Right ventricle myocardium superior (tissue), 1 donor: ENCODE measurements around the gene PPP2R1A. TPM values are rescaled to one million over a fixed set of nuclear protein-coding genes. Genes with fewer than 3 reads are reported as not detected.
"Not testable (repeated sequence)": the region's sequence is repeated elsewhere in the genome, so short reads cannot be mapped to it uniquely, and the experiment has no call there.

ENCODE experiments used
- ATAC-seq: fragments of 200-7000 bp; cut with Tn5 transposase; one replicate; pipeline ENCODE4 v1.9.1; 2020; ENCODE audit warnings: mild to moderate bottlenecking; ENCODE audit not compliant: poor library complexity
- DNase-seq: peaks from one replicate; pipeline ENCODE4 v3.0.0-alpha.2; 2020
- intact Hi-C: fragments of 100-400 bp; cut with DNase I; formaldehyde crosslinking; loops from one replicate; pipeline ENCODE4 v1.11.2; 2022
- total RNA-seq: library from RNA; stranded (reverse); fragmentation: NEBNext Ultra II Directional; extraction: Animal tissue kit (Norgen Biotek cat#: 25700); gene quantifications from one replicate; pipeline ENCODE4 v1.2.1, GENCODE V29; 2021
- donor health status: DM: no; HTN: yes; CAD: no; lungs with severe emphysema.

Gene PPP2R1A
- total RNA-seq, 1 donor from 2014 or later: 339 TPM

DNA sequence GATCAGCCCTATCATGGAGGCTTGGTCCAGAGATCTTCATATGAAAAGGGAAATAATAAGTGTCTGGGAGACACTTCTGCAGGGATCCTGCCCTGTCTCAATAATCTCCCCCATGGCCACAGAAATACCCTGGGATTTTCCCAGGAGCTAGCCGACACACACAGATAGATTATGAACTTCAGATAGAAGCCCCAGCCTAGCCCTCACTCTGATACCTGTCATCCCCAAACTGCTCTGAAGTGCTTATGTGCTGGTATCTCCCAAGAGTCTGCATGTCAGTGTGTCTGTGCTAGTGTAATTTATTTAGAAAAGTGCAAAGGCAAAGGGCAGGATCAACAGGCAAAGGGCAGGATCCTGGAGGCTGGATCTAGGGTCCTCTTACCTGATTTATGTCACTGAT lies 40.8 kb downstream of the PPP2R1A start:
- no peak for DNase-seq
- intact Hi-C loops: no loop called here
- no peak for ATAC-seq

DNA sequence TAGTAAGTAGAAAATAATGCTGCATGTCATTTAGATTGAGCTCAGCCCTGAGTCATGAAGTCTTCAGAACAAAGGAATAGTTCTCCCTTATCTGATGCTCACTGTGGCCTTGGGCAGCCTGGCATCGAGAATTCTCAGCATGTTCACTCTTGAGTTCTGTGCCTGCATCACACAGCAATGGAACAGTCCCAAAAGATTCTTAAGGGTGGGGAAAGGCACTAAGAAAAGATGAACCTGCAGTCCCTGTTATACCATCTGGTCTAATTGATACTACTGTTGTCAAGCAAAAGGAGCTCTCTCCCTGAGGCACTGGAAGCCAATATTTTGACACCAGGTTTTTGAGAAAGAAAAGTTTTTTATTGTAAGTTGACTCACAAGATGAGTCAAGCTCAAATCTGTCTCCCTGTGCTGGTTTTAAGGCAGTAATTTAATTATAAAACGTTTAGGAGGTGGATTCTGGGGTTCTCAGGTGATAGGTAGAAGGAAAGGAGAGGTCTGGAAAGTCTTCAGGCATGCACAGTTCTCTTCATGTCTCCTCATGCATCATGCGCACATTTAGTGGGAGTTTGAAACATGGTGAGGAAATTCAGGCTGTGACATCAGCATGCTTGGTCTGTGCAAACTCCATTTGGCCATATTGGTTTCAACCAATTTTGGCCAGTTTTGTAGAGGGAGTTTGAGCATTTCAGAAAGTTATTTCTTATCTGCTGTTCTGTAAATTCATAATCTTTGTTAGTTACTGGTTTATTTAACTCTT lies 41.5 kb downstream of the PPP2R1A start:
- DNase-seq: no peak
- ATAC-seq: no peak
- intact Hi-C loops: no loop called here

GRCh38 chr19:52234406-52234805 lies 44.6 kb downstream of the PPP2R1A start:
- DNase-seq (no peak), ATAC-seq (no peak)
- intact Hi-C loops: no loop called here

GRCh38 chr19:52237197-52237596 lies 47.3 kb downstream of the PPP2R1A start:
- intact Hi-C loops: loop anchor here (2.0 kb wide), 1 partner anchor 98 kb away; the partner anchor contains the start of gene ZNF616
- no peak for ATAC-seq
- no peak for DNase-seq

- DNase-seq: peak; percentile 60
- intact Hi-C loops: loop anchor here (2.0 kb wide), 1 partner anchor 99 kb away; the partner anchor contains the start of gene ZNF616
These were observed 48.0 kb downstream of the PPP2R1A start for GRCh38 chr19:52237771-52238400.

DNA sequence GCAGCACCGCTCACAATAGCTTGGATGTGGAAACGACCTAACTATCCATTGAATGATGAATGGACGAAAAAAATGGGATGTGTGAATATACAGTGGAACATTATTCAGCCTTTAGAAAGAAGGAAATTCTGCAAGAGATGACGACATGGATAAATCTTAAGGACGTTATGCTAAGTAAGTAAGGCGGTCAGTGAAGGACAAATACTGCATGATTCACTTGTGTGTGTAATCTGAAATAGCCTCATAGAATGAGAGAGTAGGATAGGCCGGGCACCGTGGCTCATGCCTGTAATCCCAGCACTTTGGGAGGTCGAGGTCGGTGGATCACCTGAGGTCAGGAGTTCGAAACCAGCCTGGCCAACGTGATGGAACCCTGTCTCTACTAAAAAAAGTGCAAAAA lies 54.2 kb downstream of the PPP2R1A start:
- ATAC-seq (no peak), DNase-seq (no peak)
- intact Hi-C loops: no loop called here

More at GRCh38 chr19:52237771-52238400, 48.0 kb downstream of the PPP2R1A start:
- ATAC-seq: peak; percentile 78

GRCh38 chr19:52248241-52248640 lies 58.4 kb downstream of the PPP2R1A start:
- peak; percentile 60 for DNase-seq
- ATAC-seq: peak; percentile 71
- intact Hi-C loops: loop anchor here (5.0 kb wide), 1 partner anchor 504 kb away; no protein-coding TSS in a partner anchor

DNA sequence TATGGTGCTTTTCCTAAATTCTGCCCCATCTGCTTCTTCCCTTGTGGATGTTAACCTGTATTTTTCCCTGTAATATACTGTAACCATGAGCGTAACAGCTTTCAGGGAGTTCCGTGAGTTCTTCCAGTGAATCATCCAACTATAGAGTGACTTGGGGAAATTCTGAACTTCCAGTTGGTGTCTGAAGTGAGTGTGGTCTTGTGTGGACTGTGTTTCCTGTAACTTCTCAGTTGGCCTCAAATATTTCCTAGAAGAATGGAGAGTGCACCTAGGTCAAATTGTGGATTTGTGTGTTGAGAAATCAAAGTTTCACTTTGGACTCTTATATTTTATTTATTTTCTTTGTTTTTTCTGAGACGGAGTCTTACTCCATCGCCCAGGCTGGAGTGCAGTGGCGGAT lies 68.6 kb downstream of the PPP2R1A start:
- DNase-seq (no peak), ATAC-seq (no peak)
- intact Hi-C loops: no loop called here

GRCh38 chr19:52265556-52265955 lies 75.7 kb downstream of the PPP2R1A start:
- ATAC-seq, intact Hi-C loops, DNase-seq: not testable (repeated sequence)

GRCh38 chr19:52269338-52270261 lies 79.7 kb downstream of the PPP2R1A start, which contains the start of gene ZNF766:
TSS of gene ZNF766 (plus strand) at chr19:52269587. CDS start at chr19:52269614, 27 bp downstream.
- ATAC-seq (peak; percentile 100), DNase-seq (peak; percentile 98)
- intact Hi-C loops: no loop called here

GRCh38 chr19:52270266-52270885 lies 80.5 kb downstream of the PPP2R1A start:
- DNase-seq (no peak), ATAC-seq (no peak)
- intact Hi-C loops: no loop called here

- no peak for DNase-seq
- no peak for ATAC-seq
- intact Hi-C loops: no loop called here
These were observed 83.4 kb downstream of the PPP2R1A start for GRCh38 chr19:52273301-52273700.

DNA sequence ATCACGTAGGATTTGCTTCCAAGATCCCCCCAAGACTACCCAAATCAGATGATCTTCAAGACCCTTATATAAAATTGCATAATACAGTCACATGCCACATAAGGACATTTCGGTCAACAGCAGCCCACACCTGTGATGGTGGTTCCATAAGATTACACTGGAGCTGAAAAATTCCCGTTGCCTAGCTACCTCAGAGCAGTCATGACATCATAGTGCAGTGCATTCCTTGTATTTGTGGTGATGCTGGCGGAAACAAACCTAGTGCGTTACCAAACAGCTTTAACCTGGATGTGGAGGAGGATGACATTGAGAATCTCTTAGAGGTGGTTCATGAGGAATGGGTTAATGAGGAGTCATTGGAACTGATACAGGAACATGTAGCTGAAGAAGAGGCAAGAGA lies 84.3 kb downstream of the PPP2R1A start:
- intact Hi-C loops: no loop called here
- ATAC-seq: no peak
- no peak for DNase-seq

DNA sequence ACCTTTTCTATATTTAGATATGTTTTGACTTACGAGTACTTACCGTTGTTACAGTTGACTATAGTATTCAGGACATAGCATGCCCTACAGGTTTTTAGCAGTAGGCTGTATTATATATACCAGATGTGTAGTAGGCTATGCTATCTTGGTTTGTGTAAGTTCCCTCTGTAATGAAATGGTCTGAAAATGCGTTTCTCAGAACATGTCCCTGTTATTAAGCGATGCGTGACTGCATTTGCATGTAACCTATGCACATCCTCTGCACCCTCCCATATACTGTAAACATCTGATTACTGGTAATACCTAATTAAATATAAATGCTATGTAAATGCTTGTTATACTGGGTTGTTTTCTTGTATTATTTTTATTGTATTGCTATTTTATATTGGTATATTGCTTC lies 86.1 kb downstream of the PPP2R1A start:
- intact Hi-C loops: no loop called here
- ATAC-seq: no peak
- no peak for DNase-seq

DNA sequence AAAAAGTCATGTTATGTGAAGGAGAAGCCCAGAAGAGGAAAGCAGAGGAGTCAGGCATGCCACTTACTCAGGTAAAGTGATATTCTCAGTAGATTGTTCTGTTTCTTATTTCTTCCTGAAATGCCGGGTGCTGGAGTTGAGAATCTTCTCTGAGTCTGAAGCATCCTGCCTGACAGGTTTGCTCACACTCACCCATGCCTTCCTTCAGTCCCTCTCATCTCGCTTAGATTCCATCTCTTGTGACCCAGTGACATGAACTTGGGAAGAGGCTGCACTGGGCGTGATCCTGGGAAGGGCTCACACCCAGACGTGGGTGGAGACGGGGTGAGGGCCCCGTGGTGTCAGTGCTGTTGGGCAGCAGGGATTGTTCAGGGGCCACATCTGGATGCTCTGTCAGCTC lies 87.6 kb downstream of the PPP2R1A start:
- ATAC-seq: no peak
- intact Hi-C loops: no loop called here
- DNase-seq: no peak
